NOMO-1 treated with dmso at 0.1 percent for 144 hours (cell line): ENCODE results near the gene ACTN2.

ENCODE experiments used
- DNase-seq: peaks from one replicate; lab custom pipeline; 2025; ENCODE audit not compliant: unreplicated experiment; lab: John Stamatoyannopoulos, UW

The ACTN2 gene

DNA sequence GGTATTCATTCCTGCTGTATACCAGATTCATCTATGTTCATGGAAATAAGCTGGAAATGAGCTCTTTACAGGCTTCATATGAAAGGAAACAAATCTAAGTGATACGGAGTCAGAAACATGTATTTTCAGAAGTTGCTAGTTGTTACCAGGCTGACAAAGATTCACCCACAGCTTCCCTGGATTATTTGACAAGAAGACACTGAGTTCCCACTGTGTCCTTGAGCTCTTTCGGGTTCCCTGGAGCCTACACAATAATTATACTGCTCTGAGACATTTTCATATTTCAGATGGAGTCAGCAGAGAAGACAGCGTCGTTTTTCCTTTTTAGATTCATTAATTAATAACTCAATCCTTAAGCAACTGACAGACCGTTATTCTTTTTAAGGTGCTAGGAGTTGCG, 79.5 kb downstream of the ACTN2 start:
- DNase-seq, result no peak

DNA sequence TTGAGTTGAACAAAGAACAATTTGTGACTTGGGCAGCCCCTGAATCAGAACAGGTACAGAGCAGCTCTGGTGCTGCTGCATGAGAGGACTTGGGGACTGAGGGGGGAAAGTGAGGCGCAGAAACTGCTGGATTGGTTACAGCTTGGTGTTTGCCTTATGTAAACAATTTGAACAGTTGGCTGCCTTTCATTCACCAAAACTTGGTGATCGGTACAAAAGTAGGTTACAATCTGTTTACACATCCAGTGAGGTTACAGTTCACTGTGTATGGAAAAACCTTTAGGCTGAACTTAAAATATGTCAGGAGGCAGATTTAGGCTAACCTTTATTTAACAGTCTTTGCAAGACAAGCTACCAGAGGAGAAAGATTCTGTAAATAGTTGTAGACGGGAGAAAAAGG, 80.2 kb downstream of the ACTN2 start:
- no peak for DNase-seq

DNA sequence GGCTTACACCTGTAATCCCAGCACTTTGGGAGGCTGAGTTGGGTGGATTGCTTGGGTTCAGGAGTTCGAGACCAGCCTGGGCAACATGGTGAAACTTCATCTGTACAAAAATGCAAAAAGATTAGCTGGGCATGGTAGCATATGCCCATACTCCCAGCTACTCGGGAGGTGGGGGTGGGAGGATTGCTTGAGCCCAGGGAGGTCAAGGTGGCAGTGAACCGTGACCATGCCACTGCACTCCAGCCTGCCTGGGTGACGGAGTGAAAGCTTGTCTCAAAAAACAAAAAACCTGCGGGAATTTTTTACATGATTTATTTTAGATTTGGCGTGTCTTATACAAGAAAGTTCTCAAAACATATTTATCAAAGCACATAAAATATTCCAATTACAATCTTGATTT, 81.0 kb downstream of the ACTN2 start:
- DNase-seq, result no peak

GRCh38 chr1:236768601-236769000, 82.3 kb downstream of the ACTN2 start:
- no peak for DNase-seq

- no peak for DNase-seq
These were observed 87.6 kb downstream of the ACTN2 start for GRCh38 chr1:236773919-236774318.

- no peak for DNase-seq
These were observed 88.6 kb downstream of the ACTN2 start for GRCh38 chr1:236774926-236775325.

DNA sequence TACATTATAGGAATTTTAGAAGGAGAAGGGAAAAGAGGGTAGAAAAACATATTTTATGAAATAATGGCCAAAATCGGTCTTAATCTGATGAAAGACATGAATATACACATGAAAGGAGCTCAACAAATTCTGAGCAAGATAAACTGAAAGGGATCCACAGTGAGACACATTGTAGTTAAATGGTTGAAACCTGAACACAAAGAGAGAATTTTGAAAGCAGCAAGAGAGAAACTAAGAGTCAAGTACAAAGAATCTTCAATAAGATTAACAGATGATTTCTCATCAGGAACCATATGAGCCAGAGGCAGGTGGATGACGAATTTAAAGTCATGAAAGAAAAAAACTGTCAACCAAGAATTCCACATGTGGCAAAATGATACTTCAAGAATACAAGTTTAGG, 93.0 kb downstream of the ACTN2 start:
- DNase-seq, result no peak

- DNase-seq, result no peak
These were observed 99.2 kb downstream of the ACTN2 start for GRCh38 chr1:236785477-236785876.

DNA sequence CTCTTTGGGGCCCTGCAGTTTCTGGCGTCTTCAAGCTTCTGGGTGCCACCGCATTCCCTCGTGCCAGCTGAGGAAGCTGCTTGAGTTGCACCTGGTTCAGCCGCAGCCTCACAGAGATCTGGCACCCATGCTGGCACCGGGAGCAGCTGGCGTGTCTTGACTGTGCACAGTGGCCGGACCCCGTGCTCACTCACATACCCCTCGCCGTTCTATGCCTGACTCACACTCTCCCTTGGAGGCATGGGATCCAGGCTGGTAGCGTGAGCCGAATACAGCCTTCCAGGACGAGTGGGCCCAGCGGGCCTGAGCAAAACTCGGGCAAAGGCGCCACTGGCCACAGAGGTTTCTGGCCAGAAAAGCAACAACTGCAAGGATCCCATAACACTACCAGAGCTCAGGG, 100.2 kb downstream of the ACTN2 start:
- no peak for DNase-seq

DNA sequence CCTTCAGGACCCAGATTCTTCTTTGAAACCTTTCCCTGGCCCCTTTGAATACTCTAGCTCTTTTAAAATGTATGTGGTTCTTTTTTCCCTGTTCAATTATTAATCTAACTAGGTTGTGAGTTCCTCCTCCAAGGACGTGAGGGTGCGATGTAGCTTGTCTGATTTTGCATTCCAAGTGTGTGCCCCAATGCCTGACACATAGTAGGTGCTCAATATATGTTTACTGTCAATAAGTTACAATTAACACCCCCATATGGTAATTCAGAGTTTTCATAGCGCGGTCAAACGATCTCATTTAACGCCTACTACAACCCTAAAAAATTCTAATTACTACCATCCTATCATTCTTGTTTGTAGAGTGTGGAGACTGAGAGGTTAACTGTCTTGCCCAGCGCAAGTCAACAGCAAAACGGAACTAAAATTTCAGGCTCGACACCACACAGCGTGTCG, 108.3 kb downstream of the ACTN2 start:
- no peak for DNase-seq

GRCh38 chr1:236795035-236795756, 108.9 kb downstream of the ACTN2 start, which contains the start of gene MTR:
TSS of gene MTR (plus strand) at chr1:236795292. CDS start at chr1:236795704, 412 bp downstream.
- DNase-seq, result peak; percentile 97

- peak; percentile 5 for DNase-seq
These were observed 109.7 kb downstream of the ACTN2 start for GRCh38 chr1:236795757-236796667.

GRCh38 chr1:236799001-236799400, 112.7 kb downstream of the ACTN2 start:
- DNase-seq, result no peak

DNA sequence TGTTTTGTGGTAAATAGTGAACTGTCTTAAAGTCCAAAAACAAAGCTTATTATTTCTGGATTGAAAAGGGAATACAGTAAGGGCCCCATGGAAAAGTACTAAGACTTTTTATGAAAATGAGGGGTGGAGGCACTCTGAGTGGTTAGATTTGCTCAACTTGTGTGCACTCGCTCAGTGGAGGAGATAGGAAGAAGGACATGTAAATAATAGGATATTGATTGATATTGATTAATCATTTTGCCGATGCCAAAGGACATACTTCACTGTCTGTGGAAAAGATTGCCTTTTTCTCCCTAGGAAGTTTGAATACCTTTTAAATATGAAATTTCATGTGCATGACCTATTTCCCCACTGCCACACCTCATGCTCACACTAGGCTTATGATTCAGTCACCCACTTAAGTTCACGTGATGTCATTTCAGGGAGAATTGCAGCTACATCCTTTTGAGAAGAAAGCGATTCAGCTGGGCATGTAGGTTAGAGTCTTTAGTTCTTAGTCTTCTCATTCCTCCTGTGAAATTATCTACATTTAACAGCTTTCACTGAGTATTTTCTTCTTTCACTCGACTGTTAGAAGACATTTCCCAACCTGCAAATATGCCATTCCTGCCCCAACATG, 113.8 kb downstream of the ACTN2 start:
- DNase-seq, result no peak

DNA sequence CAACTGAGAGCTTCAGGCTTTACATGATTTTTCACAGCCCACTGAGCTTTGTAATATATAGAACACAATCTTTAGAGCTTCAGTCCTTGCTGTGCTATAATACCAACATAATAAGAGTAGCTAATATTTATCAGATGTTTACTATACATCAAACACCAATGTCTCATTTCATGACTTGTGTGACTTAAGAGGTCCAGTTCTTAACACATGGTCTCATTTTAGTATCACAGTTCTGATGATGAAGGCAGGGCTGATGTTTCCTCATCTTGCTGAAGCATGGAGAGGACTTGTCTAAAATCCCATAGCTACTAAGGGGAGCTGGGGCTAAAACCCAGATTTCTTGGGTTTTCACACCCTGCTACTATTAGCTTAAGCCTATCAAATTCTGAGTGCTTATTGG, 114.3 kb downstream of the ACTN2 start:
- DNase-seq, result no peak

GRCh38 chr1:236802264-236802663, 116.0 kb downstream of the ACTN2 start:
- DNase-seq, result no peak

- no peak for DNase-seq
These were observed 120.3 kb downstream of the ACTN2 start for GRCh38 chr1:236806634-236807033.

GRCh38 chr1:236808005-236808404, 121.7 kb downstream of the ACTN2 start:
- DNase-seq, result no peak

DNA sequence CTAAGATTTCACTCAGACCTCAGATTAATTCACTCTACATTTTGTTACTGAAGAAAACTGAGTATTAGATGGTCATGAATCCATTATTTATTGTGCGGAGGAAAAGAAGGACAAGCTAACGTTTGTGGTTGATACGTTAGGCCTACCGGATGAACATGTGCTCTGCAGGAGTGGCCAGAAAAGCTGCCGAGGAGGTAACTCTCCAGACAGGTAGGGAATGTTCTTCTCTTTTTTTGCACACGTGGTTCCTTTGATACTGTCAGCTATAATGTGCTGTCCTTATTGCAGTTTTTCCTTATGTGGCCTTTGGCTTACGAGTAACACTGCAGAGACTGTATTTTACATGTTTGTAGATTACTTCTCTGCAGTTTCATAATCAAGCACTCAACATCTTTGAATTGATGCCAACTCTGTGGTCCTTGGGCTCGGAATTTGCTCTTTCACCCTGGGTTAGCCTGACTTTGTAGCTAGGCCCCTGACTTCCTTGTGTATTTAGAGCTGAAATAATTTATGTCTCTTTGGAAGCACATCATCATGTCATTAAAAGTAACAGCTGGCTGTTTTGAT, 122.3 kb downstream of the ACTN2 start:
- DNase-seq, result no peak

GRCh38 chr1:236809148-236809547, 122.8 kb downstream of the ACTN2 start:
- DNase-seq, result no peak

DNA sequence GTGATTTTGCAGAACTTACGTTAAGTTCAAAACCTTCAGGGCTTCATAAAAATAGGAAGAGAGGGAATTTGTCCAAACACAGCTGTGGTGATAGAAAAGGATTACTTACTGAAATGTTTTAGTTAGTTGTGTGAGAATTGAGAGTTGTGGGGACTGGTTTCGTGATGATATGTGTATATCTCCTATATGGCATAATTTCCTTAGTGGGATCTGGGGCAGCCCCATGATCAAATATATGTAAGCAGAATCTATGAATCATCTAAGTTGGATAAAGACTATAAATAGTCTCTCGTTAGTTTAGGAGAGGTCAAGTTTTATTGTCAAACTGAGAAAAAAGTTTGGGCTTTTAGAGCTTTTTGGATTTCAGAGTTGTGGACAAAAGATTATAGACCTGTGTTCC, 123.7 kb downstream of the ACTN2 start:
- DNase-seq, result no peak
